CD4-positive, alpha-beta memory T cell (primary cell): ENCODE results near the gene CASKIN2. TPM values are rescaled to one million over a fixed set of nuclear protein-coding genes. Genes with fewer than 3 reads are reported as not detected.
A peak's percentile ranks its signal among the peaks of the same experiment; 100 is the strongest.

ENCODE experiments used
- CTCF ChIA-PET: fragments of 350-600 bp; sonication (Branson Sonifier 250); formaldehyde crosslinking; loops from one replicate; lab custom pipeline; 2021; ENCODE audit warnings: inconsistent platforms; ENCODE audit not compliant: partially characterized antibody; lab: Charles Lee
- POLR2A ChIA-PET: fragments of 350-600 bp; sonication (Branson Sonifier 250); formaldehyde crosslinking; loops from one replicate; lab custom pipeline; 2021; ENCODE audit not compliant: partially characterized antibody; lab: Charles Lee
- DNase-seq, 5 donors: peaks; one replicate each; pipeline versions ENCODE4 v3.0.0 to v3.0.0-alpha.2; 2020 to 2022; ENCODE audit warnings: mixed read lengths in 1 of 5
- H3K27ac ChIP-seq: one replicate; pipeline ENCODE4 v1.7.0; 2013; ENCODE audit warnings: low read depth, low read length
- H3K27me3 ChIP-seq: 2 replicates; pipeline ENCODE4 v1.7.0; 2013; ENCODE audit warnings: mild to moderate bottlenecking, low read length, moderate library complexity; ENCODE audit not compliant: insufficient read depth
- H3K36me3 ChIP-seq: 2 replicates; pipeline ENCODE4 v1.7.0; 2013; ENCODE audit warnings: mild to moderate bottlenecking, low read length, moderate library complexity; ENCODE audit not compliant: insufficient read depth
- H3K4me1 ChIP-seq: 2 replicates; pipeline ENCODE4 v1.7.0; 2013; ENCODE audit warnings: mild to moderate bottlenecking, low read length, moderate library complexity; ENCODE audit not compliant: insufficient read depth
- H3K4me3 ChIP-seq, 2 donors: one replicate each; pipeline ENCODE4 v1.7.0; 2013; ENCODE audit warnings: low read length in 2 of 2, mild to moderate bottlenecking in 1 of 2
- H3K9me3 ChIP-seq, 2 donors: one replicate each; pipeline ENCODE4 v1.7.0; 2013; ENCODE audit warnings: low read length in 2 of 2, control low read depth in 1 of 2; ENCODE audit not compliant: control insufficient read depth in 1 of 2
- H3K27ac Mint-ChIP-seq, 7 donors: one replicate each; pipeline ENCODE4 v1.8.0; 2020 to 2021; ENCODE audit warnings: mixed read lengths in 7 of 7, mild to moderate bottlenecking in 6 of 7, inconsistent platforms in 3 of 7, moderate library complexity in 3 of 7
- H3K27me3 Mint-ChIP-seq, 2 donors: one replicate each; pipeline ENCODE4 v1.8.0; 2020 to 2021; ENCODE audit warnings: mixed read lengths in 2 of 2
- H3K36me3 Mint-ChIP-seq, 2 donors: one replicate each; pipeline ENCODE4 v1.8.0; 2020 to 2021; ENCODE audit warnings: mixed read lengths in 2 of 2, inconsistent platforms in 1 of 2, mild to moderate bottlenecking in 1 of 2
- H3K4me1 Mint-ChIP-seq, 4 donors: one replicate each; pipeline ENCODE4 v1.8.0; 2020 to 2021; ENCODE audit warnings: mixed read lengths in 4 of 4, mild to moderate bottlenecking in 1 of 4
- H3K4me3 Mint-ChIP-seq, 8 donors: one replicate each; pipeline ENCODE4 v1.8.0; 2020 to 2021; ENCODE audit warnings: mixed read lengths in 8 of 8, mild to moderate bottlenecking in 7 of 8, moderate library complexity in 6 of 8, inconsistent platforms in 3 of 8
- H3K9me3 Mint-ChIP-seq, 8 donors: one replicate each; pipeline ENCODE4 v1.8.0; 2020 to 2021; ENCODE audit warnings: mixed read lengths in 8 of 8, mild to moderate bottlenecking in 5 of 8, inconsistent platforms in 3 of 8, moderate library complexity in 1 of 8
- intact Hi-C: fragments of 100-400 bp; cut with micrococcal nuclease; formaldehyde crosslinking; loops from one replicate; pipeline ENCODE4 v1.15.1; 2023
- polyA plus RNA-seq, 2 donors: library from polyadenylated mRNA; unstranded; fragments of 300-500 nt; fragmentation: Illumina TruSeq; gene quantifications; one replicate each; pipeline ENCODE4 v1.2.3, GENCODE V29; 2021
- total RNA-seq, 2 experiments: library from RNA; stranded (reverse); gene quantifications; one replicate each; pipeline ENCODE4 v1.2.3, GENCODE V29; 2021

Gene CASKIN2
- total and polyA plus RNA-seq, 4 experiments from 2014 or later, result 0.32 to 0.53 TPM; not detected in 2

DNA sequence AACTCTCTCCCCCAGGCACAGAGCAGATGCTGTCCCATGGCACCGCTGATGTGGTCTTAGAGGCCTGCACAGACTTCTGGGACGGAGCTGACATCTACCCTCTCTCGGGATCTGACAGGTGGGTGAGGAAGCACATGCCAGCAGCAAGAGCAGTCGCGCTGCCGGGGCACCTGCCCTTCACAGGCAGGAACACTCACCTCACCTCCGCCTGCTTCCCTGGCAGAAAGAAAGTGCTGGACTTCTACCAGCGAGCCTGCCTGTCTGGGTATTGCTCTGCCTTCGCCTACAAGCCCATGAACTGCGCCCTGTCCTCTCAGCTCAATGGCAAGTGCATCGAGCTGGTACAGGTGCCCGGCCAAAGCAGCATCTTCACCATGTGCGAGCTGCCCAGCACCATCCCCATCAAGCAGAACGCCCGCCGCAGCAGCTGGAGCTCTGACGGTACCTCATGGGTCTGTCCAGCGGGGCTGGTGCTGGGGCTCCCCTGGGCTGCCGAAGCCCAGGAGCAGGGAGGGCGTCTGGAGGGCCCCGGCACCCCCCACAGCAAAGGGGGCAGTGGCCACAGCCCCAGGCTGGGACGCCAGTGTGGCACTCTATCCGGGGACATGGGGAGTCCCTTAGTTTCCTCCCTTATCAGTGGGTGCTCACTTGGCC, 21.7 kb downstream of the CASKIN2 start:
- ChIA-PET POLR2A (no interaction called here), CTCF (no interaction called here)
- no peaks in the 10 kb centered on the region for H3K9me3 ChIP-seq
- no peaks in the 10 kb centered on the region for H3K4me1 ChIP-seq
- Mint-ChIP-seq H3K4me1 (peaks cover 0 to 3% (median 0%) of the 10 kb centered on the region in 4 donors), H3K9me3 (no peaks in the 10 kb centered on the region), H3K36me3 (peaks cover 15 to 38% of the 10 kb centered on the region in 2 donors), H3K27ac (no peak overlapping the region), H3K27me3 (no peaks in the 10 kb centered on the region), H3K4me3 (no peak overlapping the region)
- H3K27me3 ChIP-seq, result no peaks in the 10 kb centered on the region
- H3K27ac ChIP-seq, result no peak overlapping the region
- H3K4me3 ChIP-seq, result no peak overlapping the region
- DNase-seq, result no peak
- H3K36me3 ChIP-seq, result peaks cover 30% of the 10 kb centered on the region
- intact Hi-C loops, result no loop called here

- peaks cover 2 to 12% (median 5%) of the 10 kb centered on the region in 4 donors for H3K4me1 Mint-ChIP-seq
- H3K9me3 Mint-ChIP-seq, result no peaks in the 10 kb centered on the region
- no peaks in the 10 kb centered on the region for H3K27me3 Mint-ChIP-seq
- intact Hi-C loops, result no loop called here
- ChIA-PET CTCF (no interaction called here), POLR2A (interaction anchor here (0.5 kb wide), 1 partner anchor 52 kb away, joined by 3 read pairs; no protein-coding TSS in a partner anchor)
- H3K36me3 Mint-ChIP-seq, result peaks cover 15 to 32% of the 10 kb centered on the region in 2 donors
- Histone ChIP-seq H3K27ac (no peak overlapping the region), H3K27me3 (no peaks in the 10 kb centered on the region), H3K9me3 (no peaks in the 10 kb centered on the region), H3K4me1 (peaks cover 7% of the 10 kb centered on the region), H3K4me3 (no peak overlapping the region), H3K36me3 (peaks cover 28% of the 10 kb centered on the region)
- no peak overlapping the region for H3K4me3 Mint-ChIP-seq
- H3K27ac Mint-ChIP-seq, result no peak overlapping the region
- no peak for DNase-seq
Measured at GRCh38 chr17:75492555-75493168, 22.7 kb downstream of the CASKIN2 start.

DNA sequence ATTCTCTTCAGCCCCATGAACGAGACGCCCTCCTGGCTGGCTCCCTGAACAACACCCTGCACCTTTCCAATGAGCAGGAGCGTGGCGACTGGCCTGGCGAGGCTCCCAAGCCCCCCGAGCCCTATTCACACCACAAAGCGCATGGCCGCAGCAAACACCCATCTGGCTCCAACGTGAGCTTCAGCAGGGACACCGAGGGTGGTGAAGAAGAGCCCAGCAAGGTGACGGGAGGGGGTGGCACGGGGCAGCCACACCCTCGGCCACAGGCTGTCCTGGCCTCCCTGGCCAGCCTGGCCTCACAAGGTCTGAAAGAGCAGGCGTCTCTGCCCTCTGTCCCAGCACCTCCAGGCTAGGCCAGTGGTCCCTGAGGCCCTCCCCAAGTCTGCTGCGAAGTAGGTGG, 23.7 kb downstream of the CASKIN2 start:
- DNase-seq, result no peak
- H3K36me3 Mint-ChIP-seq, result peaks cover 19 to 32% of the 10 kb centered on the region in 2 donors
- intact Hi-C loops, result no loop called here
- H3K27me3 Mint-ChIP-seq, result no peaks in the 10 kb centered on the region
- H3K9me3 Mint-ChIP-seq, result no peaks in the 10 kb centered on the region
- Histone ChIP-seq H3K27ac (no peak overlapping the region), H3K27me3 (no peaks in the 10 kb centered on the region), H3K9me3 (no peaks in the 10 kb centered on the region), H3K36me3 (peaks cover 25% of the 10 kb centered on the region), H3K4me1 (peaks cover 17% of the 10 kb centered on the region), H3K4me3 (no peak overlapping the region)
- no peak overlapping the region for H3K27ac Mint-ChIP-seq
- H3K4me1 Mint-ChIP-seq, result peaks cover 11 to 22% (median 14%) of the 10 kb centered on the region in 4 donors
- CTCF ChIA-PET, result no interaction called here
- no peak overlapping the region for H3K4me3 Mint-ChIP-seq
- POLR2A ChIA-PET, result no interaction called here

DNA sequence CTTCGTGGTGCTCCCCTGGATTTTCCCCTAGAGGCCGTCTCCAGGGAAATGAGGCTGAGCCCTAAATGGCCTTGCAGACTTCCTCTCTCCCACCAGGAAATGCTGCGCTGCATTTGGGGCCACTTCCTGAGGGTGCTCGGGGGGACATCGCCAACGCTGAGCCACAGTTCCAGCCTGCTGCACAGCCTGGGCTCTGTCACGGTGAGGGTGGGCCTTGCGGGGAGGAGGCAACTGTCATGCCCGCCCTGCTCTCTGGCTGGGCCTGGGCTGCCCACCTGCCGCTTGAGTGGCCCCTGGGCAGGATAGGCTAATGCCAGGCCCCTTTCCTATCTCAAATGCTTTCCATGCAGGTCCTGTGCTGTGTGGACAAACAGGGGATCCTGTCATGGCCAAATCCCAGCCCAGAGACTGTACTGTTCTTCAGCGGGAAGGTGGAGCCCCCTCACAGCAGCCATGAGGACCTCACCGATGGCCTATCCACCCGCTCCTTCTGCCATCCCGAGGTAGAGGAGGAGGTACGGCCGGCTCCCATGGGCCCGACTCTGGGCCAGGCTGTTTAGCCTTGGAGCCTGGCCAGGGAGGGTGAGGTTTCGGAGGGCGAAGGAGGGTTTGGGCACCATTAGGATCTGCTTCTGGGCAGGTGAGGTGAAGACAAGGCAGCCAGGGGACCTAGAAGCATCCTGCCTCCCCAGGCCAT, 24.2 kb downstream of the CASKIN2 start:
- Mint-ChIP-seq H3K9me3 (no peaks in the 10 kb centered on the region), H3K4me1 (peaks cover 13 to 28% (median 20%) of the 10 kb centered on the region in 4 donors), H3K36me3 (peaks cover 19 to 34% of the 10 kb centered on the region in 2 donors), H3K27me3 (no peaks in the 10 kb centered on the region), H3K4me3 (no peak overlapping the region), H3K27ac (no peak overlapping the region)
- Histone ChIP-seq H3K4me1 (peaks cover 21% of the 10 kb centered on the region), H3K9me3 (no peaks in the 10 kb centered on the region), H3K27me3 (no peaks in the 10 kb centered on the region), H3K27ac (no peak overlapping the region), H3K4me3 (no peak overlapping the region), H3K36me3 (peaks cover 20% of the 10 kb centered on the region)
- CTCF ChIA-PET, result interaction anchor here (0.6 kb wide), 1 partner anchor 41 kb away, joined by 3 read pairs; no protein-coding TSS in a partner anchor
- DNase-seq, result no peak
- POLR2A ChIA-PET, result no interaction called here
- intact Hi-C loops, result no loop called here

- Mint-ChIP-seq H3K27me3 (no peaks in the 10 kb centered on the region), H3K9me3 (no peaks in the 10 kb centered on the region), H3K36me3 (peaks cover 15 to 30% of the 10 kb centered on the region in 2 donors), H3K4me1 (peaks cover 13 to 30% (median 21%) of the 10 kb centered on the region in 4 donors), H3K4me3 (no peak overlapping the region), H3K27ac (no peak overlapping the region)
- POLR2A ChIA-PET, result no interaction called here
- intact Hi-C loops, result no loop called here
- Histone ChIP-seq H3K36me3 (peaks cover 20% of the 10 kb centered on the region), H3K9me3 (no peaks in the 10 kb centered on the region), H3K27ac (no peak overlapping the region), H3K27me3 (no peaks in the 10 kb centered on the region), H3K4me3 (no peak overlapping the region), H3K4me1 (peaks cover 21% of the 10 kb centered on the region)
- DNase-seq, result no peak
- CTCF ChIA-PET, result interaction anchor here (0.6 to 0.8 kb wide), 2 partner anchors 40 to 42 kb away, joined by 3 read pairs; no protein-coding TSS in a partner anchor
Measured at GRCh38 chr17:75490173-75490743, 25.1 kb downstream of the CASKIN2 start.

GRCh38 chr17:75489511-75489955, 25.8 kb downstream of the CASKIN2 start:
- Mint-ChIP-seq H3K27me3 (no peaks in the 10 kb centered on the region), H3K9me3 (no peaks in the 10 kb centered on the region), H3K4me1 (peaks cover 14 to 30% (median 21%) of the 10 kb centered on the region in 4 donors), H3K27ac (peak overlapping the region in 4 of 7 donors; percentile 29 to 69 (median 48)), H3K36me3 (peaks cover 18 to 29% of the 10 kb centered on the region in 2 donors), H3K4me3 (peak overlapping the region in 1 of 8 donors; percentile 25)
- intact Hi-C loops, result no loop called here
- Histone ChIP-seq H3K4me1 (peaks cover 21% of the 10 kb centered on the region), H3K9me3 (no peaks in the 10 kb centered on the region), H3K36me3 (peaks cover 19% of the 10 kb centered on the region), H3K27ac (no peak overlapping the region), H3K4me3 (no peak overlapping the region), H3K27me3 (no peaks in the 10 kb centered on the region)
- DNase-seq, result no peak
- ChIA-PET CTCF (interaction anchor here (0.8 kb wide), 1 partner anchor 39 kb away, joined by 3 read pairs; no protein-coding TSS in a partner anchor), POLR2A (no interaction called here)
